Memory B cell (primary cell): ENCODE data around the gene DZIP3.
A peak's percentile ranks its signal among the peaks of the same experiment; 100 is the strongest.

Experiments used
- ATAC-seq: fragments of 150-1000 bp; cut with Tn5 transposase; 2 replicates; pipeline ENCODE4 v1.10.0; 2021; ENCODE audit warnings: low read depth, mild to moderate bottlenecking, moderate library complexity
- DNase-seq, 2 donors: peaks; one replicate each; pipeline ENCODE4 v3.0.0; 2022; ENCODE audit warnings: low spot score in 2 of 2
- H3K27ac Mint-ChIP-seq: one replicate; pipeline ENCODE4 v1.8.0; 2022; ENCODE audit warnings: mild to moderate bottlenecking, moderate library complexity, mixed read lengths
- H3K27me3 Mint-ChIP-seq: one replicate; pipeline ENCODE4 v1.8.0; 2022; ENCODE audit warnings: mixed read lengths
- H3K36me3 Mint-ChIP-seq: one replicate; pipeline ENCODE4 v1.8.0; 2022; ENCODE audit warnings: mild to moderate bottlenecking, mixed read lengths
- H3K4me1 Mint-ChIP-seq: one replicate; pipeline ENCODE4 v1.8.0; 2022; ENCODE audit warnings: mixed read lengths
- H3K4me3 Mint-ChIP-seq: one replicate; pipeline ENCODE4 v1.8.0; 2022; ENCODE audit warnings: mild to moderate bottlenecking, moderate library complexity, mixed read lengths
- H3K9me3 Mint-ChIP-seq: one replicate; pipeline ENCODE4 v1.8.0; 2022; ENCODE audit warnings: mixed read lengths

Gene DZIP3, protein sequence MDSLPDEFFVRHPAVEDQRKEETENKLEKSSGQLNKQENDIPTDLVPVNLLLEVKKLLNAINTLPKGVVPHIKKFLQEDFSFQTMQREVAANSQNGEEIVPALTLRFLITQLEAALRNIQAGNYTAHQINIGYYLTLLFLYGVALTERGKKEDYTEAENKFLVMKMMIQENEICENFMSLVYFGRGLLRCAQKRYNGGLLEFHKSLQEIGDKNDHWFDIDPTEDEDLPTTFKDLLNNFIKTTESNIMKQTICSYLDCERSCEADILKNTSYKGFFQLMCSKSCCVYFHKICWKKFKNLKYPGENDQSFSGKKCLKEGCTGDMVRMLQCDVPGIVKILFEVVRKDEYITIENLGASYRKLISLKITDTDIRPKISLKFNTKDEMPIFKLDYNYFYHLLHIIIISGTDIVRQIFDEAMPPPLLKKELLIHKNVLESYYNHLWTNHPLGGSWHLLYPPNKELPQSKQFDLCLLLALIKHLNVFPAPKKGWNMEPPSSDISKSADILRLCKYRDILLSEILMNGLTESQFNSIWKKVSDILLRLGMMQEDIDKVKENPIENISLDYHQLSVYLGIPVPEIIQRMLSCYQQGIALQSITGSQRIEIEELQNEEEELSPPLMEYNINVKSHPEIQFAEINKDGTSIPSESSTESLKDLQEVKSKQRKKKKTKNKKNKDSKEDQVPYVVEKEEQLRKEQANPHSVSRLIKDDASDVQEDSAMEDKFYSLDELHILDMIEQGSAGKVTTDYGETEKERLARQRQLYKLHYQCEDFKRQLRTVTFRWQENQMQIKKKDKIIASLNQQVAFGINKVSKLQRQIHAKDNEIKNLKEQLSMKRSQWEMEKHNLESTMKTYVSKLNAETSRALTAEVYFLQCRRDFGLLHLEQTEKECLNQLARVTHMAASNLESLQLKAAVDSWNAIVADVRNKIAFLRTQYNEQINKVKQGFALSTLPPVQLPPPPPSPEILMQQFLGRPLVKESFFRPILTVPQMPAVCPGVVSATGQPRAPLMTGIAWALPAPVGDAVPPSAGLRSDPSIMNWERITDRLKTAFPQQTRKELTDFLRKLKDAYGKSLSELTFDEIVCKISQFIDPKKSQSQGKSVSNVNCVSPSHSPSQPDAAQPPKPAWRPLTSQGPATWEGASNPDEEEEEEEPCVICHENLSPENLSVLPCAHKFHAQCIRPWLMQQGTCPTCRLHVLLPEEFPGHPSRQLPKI

DNA sequence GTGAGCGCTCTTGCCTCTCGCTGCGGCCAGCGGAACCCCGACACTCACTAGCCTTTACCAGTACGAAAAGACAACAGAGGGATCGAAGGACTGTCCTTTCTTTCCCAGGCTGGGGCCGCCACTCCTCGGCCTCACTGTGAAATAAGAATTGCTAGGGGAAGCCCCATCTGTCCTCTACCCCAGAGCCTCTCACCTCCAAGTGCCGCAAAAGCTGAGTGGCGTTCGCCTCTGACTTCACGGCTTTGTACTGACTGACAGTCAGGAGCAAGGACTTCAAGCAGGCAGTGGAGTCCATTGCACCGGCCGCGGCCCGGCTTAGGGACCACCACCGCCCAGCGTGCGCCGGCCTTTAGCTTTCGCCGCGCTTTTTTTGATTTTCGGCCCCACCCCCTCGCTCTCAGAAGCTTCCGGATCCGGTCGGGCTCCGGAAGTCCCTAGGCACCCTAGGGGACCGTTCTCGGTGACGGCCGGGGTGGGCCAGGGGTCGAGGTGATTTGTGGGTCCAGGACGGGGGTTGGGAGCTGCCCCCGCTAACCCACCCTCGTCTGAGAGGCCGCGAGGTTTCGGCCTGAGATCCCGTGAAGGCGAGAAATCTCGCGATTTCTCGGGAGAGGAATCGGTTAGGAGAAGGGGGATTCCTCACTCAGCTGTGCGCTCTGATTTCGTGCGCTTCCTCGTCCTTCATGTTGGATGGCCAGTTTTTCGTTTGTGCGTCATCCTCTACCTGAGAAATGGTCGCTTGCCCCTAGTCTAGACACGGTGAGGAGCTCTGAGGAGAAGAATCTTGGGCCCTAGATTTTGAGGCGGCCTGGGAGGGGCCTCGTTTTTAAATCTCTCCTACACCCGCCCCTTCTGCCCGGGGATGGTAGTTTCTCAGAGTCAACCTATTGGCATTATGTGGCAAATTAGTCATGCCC lies at the start of gene DZIP3, which contains the start of gene CIP2A:
Gene DZIP3, plus strand, starts transcription at position 642 of the 917 bp plus-strand sequence. CDS start 15,685 bp downstream, outside the sequence.
Gene CIP2A, minus strand, starts transcription at position 358 of the 917 bp plus-strand sequence. Its CDS starts 63 bp downstream, at position 295.
- Mint-ChIP-seq H3K4me3 (peak within 1 kb of the TSS; percentile 95), H3K27me3 (no peaks in the 10 kb centered on the region), H3K36me3 (no peaks in the 10 kb centered on the region), H3K4me1 (peaks cover 19% of the 10 kb centered on the region), H3K27ac (peak within 1 kb of the TSS; percentile 100), H3K9me3 (no peaks in the 10 kb centered on the region)
- DNase-seq (peak; percentile 90 to 91), ATAC-seq (peak; percentile 81)

GRCh38 chr3:108546247-108546646 lies 43.3 kb upstream of the DZIP3 start:
- Mint-ChIP-seq H3K27me3 (no peaks in the 10 kb centered on the region), H3K36me3 (peaks cover 3% of the 10 kb centered on the region), H3K4me1 (peaks cover 8% of the 10 kb centered on the region), H3K27ac (peak overlapping the region; percentile 93), H3K4me3 (peak overlapping the region; percentile 86), H3K9me3 (no peaks in the 10 kb centered on the region)
- peak; percentile 62 for ATAC-seq
- DNase-seq: no peak

GRCh38 chr3:108546692-108547091 lies 42.8 kb upstream of the DZIP3 start:
- Mint-ChIP-seq H3K27ac (peak overlapping the region; percentile 93), H3K4me3 (peak overlapping the region; percentile 86), H3K4me1 (peaks cover 8% of the 10 kb centered on the region), H3K27me3 (no peaks in the 10 kb centered on the region), H3K9me3 (no peaks in the 10 kb centered on the region), H3K36me3 (peaks cover 3% of the 10 kb centered on the region)
- no peak for DNase-seq
- peak; percentile 60 for ATAC-seq

DNA sequence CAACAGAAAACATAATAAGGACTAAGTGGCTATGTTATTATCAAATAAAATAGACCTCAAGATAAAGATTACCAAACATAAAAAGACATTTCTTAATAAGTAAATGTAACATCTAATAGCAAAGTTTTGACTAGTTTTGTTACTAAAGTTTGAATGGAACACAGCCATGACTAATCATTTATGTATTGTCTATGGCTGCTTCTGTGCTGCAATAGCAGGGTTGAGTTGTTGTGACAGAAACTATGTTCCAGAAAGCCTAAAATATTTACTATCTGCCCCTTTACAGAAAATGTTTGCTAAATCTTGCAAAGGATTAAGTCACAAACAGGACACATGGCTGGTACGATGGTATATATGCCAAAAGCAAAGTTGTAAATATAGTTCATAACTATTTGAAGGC lies 41.2 kb upstream of the DZIP3 start:
- DNase-seq: no peak
- Mint-ChIP-seq H3K36me3 (peaks cover 3% of the 10 kb centered on the region), H3K9me3 (no peaks in the 10 kb centered on the region), H3K4me3 (no peak overlapping the region), H3K27me3 (no peaks in the 10 kb centered on the region), H3K27ac (no peak overlapping the region), H3K4me1 (peaks cover 14% of the 10 kb centered on the region)
- ATAC-seq: no peak

DNA sequence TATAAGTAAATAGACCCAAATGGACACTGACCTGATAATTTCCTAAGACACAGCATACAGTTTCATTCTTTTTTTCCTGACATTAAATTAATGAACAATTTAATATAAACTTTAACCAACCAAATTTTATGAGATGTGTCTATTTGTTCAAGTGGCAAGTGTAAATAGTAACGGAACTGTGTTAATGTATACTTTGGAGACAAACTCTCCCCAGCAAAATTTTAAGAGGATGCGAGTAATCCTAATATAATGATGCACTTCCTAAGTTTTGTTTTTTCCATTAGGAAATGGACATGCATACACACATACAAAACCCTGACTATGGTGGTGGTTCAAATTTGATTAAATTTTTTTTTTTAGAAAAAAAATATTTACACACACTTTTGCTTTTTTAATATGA lies 40.6 kb upstream of the DZIP3 start:
- H3K9me3 Mint-ChIP-seq: no peaks in the 10 kb centered on the region
- H3K4me3 Mint-ChIP-seq: no peak overlapping the region
- ATAC-seq: no peak
- H3K27ac Mint-ChIP-seq: no peak overlapping the region
- no peak for DNase-seq
- no peaks in the 10 kb centered on the region for H3K27me3 Mint-ChIP-seq
- H3K4me1 Mint-ChIP-seq: peaks cover 14% of the 10 kb centered on the region
- H3K36me3 Mint-ChIP-seq: no peaks in the 10 kb centered on the region

DNA sequence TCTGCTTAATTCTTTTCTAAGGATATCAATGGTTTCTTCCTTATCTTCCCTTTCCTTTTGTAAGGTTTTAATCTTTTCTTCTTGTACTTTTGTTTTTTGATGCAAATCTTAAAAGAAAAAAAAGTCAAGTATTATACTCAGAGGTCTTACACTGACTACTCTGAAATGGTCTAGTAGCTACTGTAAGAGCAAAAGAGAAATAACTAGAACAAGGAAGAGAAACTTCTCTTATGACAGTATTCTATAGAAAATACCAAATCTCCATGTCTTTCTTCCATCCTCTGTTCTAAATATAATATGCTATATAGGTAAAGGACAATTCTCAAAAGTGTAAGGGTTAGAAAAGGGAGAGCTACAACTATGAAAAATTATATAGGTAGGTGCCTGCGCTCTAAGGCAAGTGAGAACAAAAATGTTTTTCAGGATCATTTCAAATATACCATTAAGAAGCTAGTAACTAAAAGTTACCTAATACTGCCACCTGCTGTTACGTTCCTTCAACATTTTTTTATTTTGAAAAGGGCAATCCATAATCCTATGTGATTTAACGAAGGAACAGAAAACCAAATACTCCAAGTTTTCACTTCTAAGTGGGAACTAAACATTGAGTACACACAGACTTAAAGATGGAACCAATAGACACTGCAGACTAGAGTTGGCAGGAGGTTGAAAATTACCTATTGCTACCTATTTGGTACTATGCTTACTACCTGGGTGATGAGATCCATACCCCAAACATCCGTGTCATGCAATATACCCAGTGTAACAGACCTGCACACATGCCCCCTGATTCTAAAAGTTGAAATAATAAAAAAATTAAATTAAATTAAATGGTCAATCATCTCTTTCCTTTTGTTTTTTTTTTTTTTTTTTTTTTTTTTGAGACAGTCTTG lies 37.0 kb upstream of the DZIP3 start:
- Mint-ChIP-seq H3K4me1 (peaks cover 7% of the 10 kb centered on the region), H3K27me3 (no peaks in the 10 kb centered on the region), H3K9me3 (no peaks in the 10 kb centered on the region), H3K4me3 (no peak overlapping the region), H3K27ac (peak overlapping the region; percentile 7), H3K36me3 (no peaks in the 10 kb centered on the region)
- peak; percentile 10 to 21 for DNase-seq
- ATAC-seq: peak; percentile 62

GRCh38 chr3:108554229-108554628 lies 35.3 kb upstream of the DZIP3 start:
- Mint-ChIP-seq H3K27me3 (no peaks in the 10 kb centered on the region), H3K36me3 (peaks cover 8% of the 10 kb centered on the region), H3K4me3 (no peak overlapping the region), H3K9me3 (no peaks in the 10 kb centered on the region), H3K27ac (no peak overlapping the region), H3K4me1 (peaks cover 7% of the 10 kb centered on the region)
- no peak for ATAC-seq
- no peak for DNase-seq

- no peak for DNase-seq
- Mint-ChIP-seq H3K9me3 (no peaks in the 10 kb centered on the region), H3K36me3 (peaks cover 8% of the 10 kb centered on the region), H3K4me3 (no peak overlapping the region), H3K4me1 (peaks cover 7% of the 10 kb centered on the region), H3K27ac (peak overlapping the region; percentile 45), H3K27me3 (no peaks in the 10 kb centered on the region)
- no peak for ATAC-seq
These were observed 34.5 kb upstream of the DZIP3 start for GRCh38 chr3:108554913-108555571.

DNA sequence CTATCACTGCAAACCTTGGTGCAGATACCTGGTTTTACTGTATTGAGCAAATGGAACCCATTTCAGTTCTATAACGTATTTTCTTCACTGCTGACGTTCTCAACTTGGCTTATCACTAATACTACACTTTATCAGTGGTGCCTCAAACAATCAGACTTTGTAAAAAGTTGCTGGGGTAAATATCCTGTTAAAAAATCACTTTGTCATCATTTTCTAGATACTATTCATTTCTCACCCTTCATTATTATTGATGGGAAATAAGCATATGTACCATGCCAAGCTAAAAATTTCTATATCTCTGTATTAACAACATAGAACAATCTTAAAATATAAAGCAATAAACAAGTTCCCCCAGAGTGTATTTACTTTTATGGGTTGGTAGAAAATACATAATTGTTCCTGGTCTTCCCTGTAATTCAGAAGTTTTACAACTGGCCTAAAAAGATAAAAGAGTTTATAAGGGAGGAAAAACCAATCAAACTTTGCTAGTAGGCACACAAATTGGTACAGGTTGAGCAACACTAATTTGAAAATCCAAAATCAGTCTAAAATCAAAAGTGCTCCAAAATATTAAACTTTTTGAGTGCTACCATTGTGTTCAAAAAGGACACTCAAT lies 33.4 kb upstream of the DZIP3 start:
- Mint-ChIP-seq H3K27ac (no peak overlapping the region), H3K4me3 (no peak overlapping the region), H3K9me3 (no peaks in the 10 kb centered on the region), H3K4me1 (peaks cover 7% of the 10 kb centered on the region), H3K36me3 (peaks cover 9% of the 10 kb centered on the region), H3K27me3 (no peaks in the 10 kb centered on the region)
- no peak for ATAC-seq
- DNase-seq: no peak

GRCh38 chr3:108562565-108562964 lies 27.0 kb upstream of the DZIP3 start:
- no peaks in the 10 kb centered on the region for H3K4me1 Mint-ChIP-seq
- peaks cover 11% of the 10 kb centered on the region for H3K36me3 Mint-ChIP-seq
- no peak overlapping the region for H3K27ac Mint-ChIP-seq
- H3K27me3 Mint-ChIP-seq: no peaks in the 10 kb centered on the region
- ATAC-seq (no peak), DNase-seq (no peak)
- H3K9me3 Mint-ChIP-seq: no peaks in the 10 kb centered on the region
- no peak overlapping the region for H3K4me3 Mint-ChIP-seq

DNA sequence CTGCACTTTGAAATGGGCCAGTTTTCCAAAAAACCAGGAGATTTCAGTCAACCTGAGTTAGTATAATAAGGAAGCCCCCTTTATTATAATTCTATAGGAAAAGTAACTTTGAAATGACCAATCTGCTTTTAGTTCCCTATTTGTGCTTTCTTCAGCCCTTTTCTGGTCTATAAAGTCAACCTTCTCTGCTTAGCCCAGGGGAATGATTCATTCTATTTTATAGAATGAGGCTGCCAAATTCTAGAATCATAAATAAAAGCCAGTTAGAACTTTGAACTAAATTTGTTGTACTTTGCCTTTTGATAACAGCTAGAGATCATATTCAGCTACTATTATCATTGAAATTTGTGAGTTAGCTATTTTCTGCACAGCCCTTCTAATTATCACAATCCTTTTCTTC lies 25.0 kb upstream of the DZIP3 start:
- Mint-ChIP-seq H3K27me3 (no peaks in the 10 kb centered on the region), H3K27ac (no peak overlapping the region), H3K4me3 (no peak overlapping the region), H3K36me3 (peaks cover 4% of the 10 kb centered on the region), H3K4me1 (no peaks in the 10 kb centered on the region), H3K9me3 (no peaks in the 10 kb centered on the region)
- no peak for DNase-seq
- no peak for ATAC-seq
